Caco-2 (cell line): ENCODE results near the gene TXNL4A. TPM values are rescaled to one million over a fixed set of nuclear protein-coding genes. Genes with fewer than 3 reads are reported as not detected.

ENCODE experiments used
- BruUV-seq: library from RNA; stranded (reverse); fragments of 400-500 nt; replicated peaks from 2 replicates; lab custom pipeline; 2021; lab: Mats Ljungman, UMichigan
- CTCF ChIA-PET: fragments of 300-600 bp; sonication (Branson Sonifier 250); formaldehyde crosslinking; loops from one replicate; lab custom pipeline; 2022; ENCODE audit warnings: antibody characterized with exemption; lab: Charles Lee
- POLR2A ChIA-PET: fragments of 300-600 bp; sonication (Branson Sonifier 250); formaldehyde crosslinking; loops from one replicate; lab custom pipeline; 2022; ENCODE audit warnings: antibody characterized with exemption; lab: Charles Lee
- DNase-seq, 2 experiments: peaks; one replicate each; pipeline versions ENCODE4 v3.0.0 to v3.0.0-alpha.2; 2020 to 2022
- H3K27me3 ChIP-seq: replicated peaks from 2 replicates; pipeline ENCODE4 v1.6.0; 2011; ENCODE audit warnings: low read length; ENCODE audit not compliant: control insufficient read depth, insufficient read depth
- H3K36me3 ChIP-seq: 2 replicates; pipeline ENCODE4 v1.5.1; 2011; ENCODE audit warnings: low read length; ENCODE audit not compliant: control insufficient read depth, insufficient read depth
- H3K4me1 ChIP-seq: fragments of 250-450 bp; sonication (Bioruptor Pico); 2 replicates; pipeline ENCODE4 v1.5.1; 2020; ENCODE audit warnings: mild to moderate bottlenecking
- H3K4me3 ChIP-seq: 2 replicates; pipeline ENCODE4 v1.5.1; 2011; ENCODE audit warnings: low read depth, mild to moderate bottlenecking, control low read depth, low read length
- H3K9me3 ChIP-seq: fragments of 250-450 bp; sonication (Bioruptor Pico); 2 replicates; pipeline ENCODE4 v1.5.1; 2020; ENCODE audit warnings: mild to moderate bottlenecking, moderate library complexity
- H3K27ac Mint-ChIP-seq: one replicate; pipeline ENCODE4 v1.8.0; 2022; ENCODE audit warnings: mixed read lengths; ENCODE audit not compliant: unreplicated experiment
- H3K27me3 Mint-ChIP-seq: one replicate; pipeline ENCODE4 v1.8.0; 2022; ENCODE audit warnings: mixed read lengths; ENCODE audit not compliant: insufficient read depth, unreplicated experiment
- H3K36me3 Mint-ChIP-seq: one replicate; pipeline ENCODE4 v1.8.0; 2022; ENCODE audit warnings: mild to moderate bottlenecking, mixed read lengths; ENCODE audit not compliant: insufficient read depth, unreplicated experiment
- H3K4me1 Mint-ChIP-seq: one replicate; pipeline ENCODE4 v1.8.0; 2022; ENCODE audit warnings: low read depth, mixed read lengths; ENCODE audit not compliant: unreplicated experiment
- H3K4me3 Mint-ChIP-seq: one replicate; pipeline ENCODE4 v1.8.0; 2022; ENCODE audit warnings: mild to moderate bottlenecking, moderate library complexity, mixed read lengths; ENCODE audit not compliant: unreplicated experiment
- H3K9me3 Mint-ChIP-seq: one replicate; pipeline ENCODE4 v1.8.0; 2022; ENCODE audit warnings: mixed read lengths; ENCODE audit not compliant: unreplicated experiment
- CTCF ChIP-seq, 2 experiments: fragments of 200-600 bp in 1 of 2; IDR thresholded peaks; 1 replicate in 1 of 2; 2 replicates in 1 of 2; pipeline versions ENCODE4 v1.5.1 to v1.8.0; 2011 to 2022; ENCODE audit warnings: antibody characterized with exemption in 1 of 2, control low read depth in 1 of 2, inconsistent platforms in 1 of 2, low read depth in 1 of 2, low read length in 1 of 2, mild to moderate bottlenecking in 1 of 2, moderate library complexity in 1 of 2; ENCODE audit not compliant: insufficient read depth in 1 of 2, severe bottlenecking in 1 of 2, unreplicated experiment in 1 of 2
- intact Hi-C: fragments of 100-400 bp; cut with micrococcal nuclease; formaldehyde crosslinking; loops from one replicate; pipeline ENCODE4 v1.10.0; 2022; ENCODE audit not compliant: unreplicated experiment
- total RNA-seq: library from RNA; stranded (reverse); gene quantifications from 2 replicates; pipeline ENCODE4 v1.2.3, GENCODE V29; 2022

TXNL4A gene
- total RNA-seq, 1 experiment from 2014 or later = 83.3 TPM

GRCh38 chr18:79971986-79972385 is 16.4 kb downstream of the TXNL4A start:
- H3K4me3 Mint-ChIP-seq = no peak overlapping the region
- Histone ChIP-seq H3K27me3 (no peaks in the 10 kb centered on the region), H3K4me3 (no peak overlapping the region), H3K36me3 (no peaks in the 10 kb centered on the region), H3K9me3 (no peaks in the 10 kb centered on the region), H3K4me1 (no peaks in the 10 kb centered on the region)
- no peaks in the 10 kb centered on the region for H3K4me1 Mint-ChIP-seq
- no peak overlapping the region for H3K27ac Mint-ChIP-seq
- intact Hi-C loops = no loop called here
- CTCF ChIA-PET = no interaction called here
- no TSS peak for BruUV-seq
- peaks cover 46% of the 10 kb centered on the region for H3K36me3 Mint-ChIP-seq
- H3K9me3 Mint-ChIP-seq = no peaks in the 10 kb centered on the region
- POLR2A ChIA-PET = no interaction called here
- TF ChIP-seq CTCF (IDR thresholded peaks at IDR 0.05; ENCODE audit: insufficient read depth in 1 of 2, low read depth in 1 of 2, low read length in 1 of 2, severe bottlenecking in 1 of 2, unreplicated experiment in 1 of 2) = no peak
- DNase-seq = no peak
- no peaks in the 10 kb centered on the region for H3K27me3 Mint-ChIP-seq

- Histone ChIP-seq H3K4me3 (no peak overlapping the region), H3K36me3 (no peaks in the 10 kb centered on the region), H3K27me3 (no peaks in the 10 kb centered on the region), H3K9me3 (no peaks in the 10 kb centered on the region), H3K4me1 (no peaks in the 10 kb centered on the region)
- Mint-ChIP-seq H3K4me3 (no peak overlapping the region), H3K27me3 (no peaks in the 10 kb centered on the region), H3K4me1 (no peaks in the 10 kb centered on the region), H3K9me3 (no peaks in the 10 kb centered on the region), H3K36me3 (peaks cover 51% of the 10 kb centered on the region), H3K27ac (no peak overlapping the region)
- BruUV-seq = no TSS peak
- DNase-seq = no peak
- intact Hi-C loops = no loop called here
- CTCF ChIA-PET = no interaction called here
- POLR2A ChIA-PET = no interaction called here
- TF ChIP-seq CTCF (IDR thresholded peaks at IDR 0.05; ENCODE audit: insufficient read depth in 1 of 2, low read depth in 1 of 2, low read length in 1 of 2, severe bottlenecking in 1 of 2, unreplicated experiment in 1 of 2) = no peak
Measured at GRCh38 chr18:79971211-79971952, 17.0 kb downstream of the TXNL4A start.

- no peak overlapping the region for H3K27ac Mint-ChIP-seq
- no peaks in the 10 kb centered on the region for H3K4me1 Mint-ChIP-seq
- CTCF ChIA-PET = no interaction called here
- no peaks in the 10 kb centered on the region for H3K9me3 ChIP-seq
- no peaks in the 10 kb centered on the region for H3K4me1 ChIP-seq
- peaks cover 45% of the 10 kb centered on the region for H3K36me3 Mint-ChIP-seq
- DNase-seq = no peak
- TF ChIP-seq CTCF (IDR thresholded peaks at IDR 0.05; ENCODE audit: insufficient read depth in 1 of 2, low read depth in 1 of 2, low read length in 1 of 2, severe bottlenecking in 1 of 2, unreplicated experiment in 1 of 2) = no peak
- no peak overlapping the region for H3K4me3 ChIP-seq
- no peaks in the 10 kb centered on the region for H3K9me3 Mint-ChIP-seq
- H3K27me3 Mint-ChIP-seq = no peaks in the 10 kb centered on the region
- POLR2A ChIA-PET = no interaction called here
- intact Hi-C loops = no loop called here
- no peaks in the 10 kb centered on the region for H3K27me3 ChIP-seq
- H3K4me3 Mint-ChIP-seq = no peak overlapping the region
- no TSS peak for BruUV-seq
- no peaks in the 10 kb centered on the region for H3K36me3 ChIP-seq
Measured at GRCh38 chr18:79970419-79971133, 17.8 kb downstream of the TXNL4A start.
